Stimulated activated CD4-positive, alpha-beta T cell treated with anti-CD3 and anti-CD28 coated beads, Interleukin-15, amount 100 ng/mL, for 48 hours (primary cell): ENCODE results near the gene USP53.
"Not testable (repeated sequence)": the region's sequence is repeated elsewhere in the genome, so short reads cannot be mapped to it uniquely, and the experiment has no call there.

Experiments
- DNase-seq, 2 donors: peaks; one replicate each; pipeline ENCODE4 v3.0.0-alpha.2; 2020; ENCODE audit warnings: low read depth in 2 of 2

Gene USP53

DNA sequence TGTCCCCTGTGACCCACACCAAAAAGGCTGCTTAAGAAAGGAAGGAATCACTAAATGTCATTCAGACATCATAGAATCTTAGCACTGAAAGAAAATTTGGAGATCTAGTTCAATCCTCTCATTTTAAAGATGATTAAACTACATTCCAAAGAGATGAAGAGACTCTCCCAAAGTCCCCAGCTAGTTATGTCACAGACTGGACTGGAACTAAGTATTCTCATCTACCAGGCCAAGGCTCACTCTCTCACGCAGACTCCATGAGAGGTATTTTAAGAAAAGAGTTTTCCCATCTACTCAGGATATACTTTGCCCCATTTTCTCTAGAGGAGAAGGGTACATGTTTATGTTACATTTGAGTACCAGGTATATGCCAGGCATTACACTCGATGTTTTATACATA, 102.5 kb downstream of the USP53 start:
- no peak for DNase-seq

- DNase-seq: no peak
Observed at GRCh38 chr4:119317990-119318389, 105.5 kb downstream of the USP53 start.

DNA sequence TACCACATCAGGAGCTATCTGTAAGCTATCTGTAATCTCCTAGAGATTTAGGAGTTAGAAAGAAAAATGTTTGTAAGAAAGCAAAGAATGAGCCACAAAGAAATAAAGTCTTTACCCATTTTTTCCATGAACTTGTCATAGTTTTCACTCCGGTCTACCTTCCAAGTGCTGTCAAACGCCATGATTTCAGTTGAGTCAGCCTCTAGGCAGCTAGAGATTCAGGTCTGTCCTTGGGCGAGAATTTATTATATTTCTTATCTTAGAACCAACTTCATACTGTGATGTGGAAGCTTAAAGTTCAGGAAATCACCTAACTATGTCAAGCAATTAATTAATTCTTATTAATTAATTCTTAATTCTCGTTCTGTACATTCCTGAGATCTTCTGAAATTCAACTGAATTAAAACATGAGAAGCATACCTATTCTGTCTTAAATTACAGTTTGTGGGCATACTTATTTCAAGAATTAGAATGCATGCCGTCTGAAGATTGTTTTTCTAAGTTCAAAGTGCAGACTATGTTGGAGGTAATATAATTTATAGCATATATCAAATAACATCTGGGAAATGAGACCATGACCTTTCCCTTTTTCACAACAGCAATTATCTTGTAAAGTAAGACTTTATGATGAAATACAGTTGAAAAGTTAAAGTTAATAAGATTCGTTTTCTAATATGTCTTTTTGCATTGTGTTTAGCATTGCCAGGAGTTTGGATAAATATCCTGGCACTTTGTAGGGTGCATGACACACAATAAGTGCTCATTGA, 109.6 kb downstream of the USP53 start, which contains the start of gene FABP2:
TSS of gene FABP2 (minus strand) at position 218 of the 767 bp plus-strand sequence. CDS start at position 182, 36 bp downstream.
- no peak for DNase-seq

- no peak for DNase-seq
Observed at GRCh38 chr4:119328695-119329094, 116.2 kb downstream of the USP53 start.

- DNase-seq: no peak
Observed at GRCh38 chr4:119329835-119330620, 117.5 kb downstream of the USP53 start.

DNA sequence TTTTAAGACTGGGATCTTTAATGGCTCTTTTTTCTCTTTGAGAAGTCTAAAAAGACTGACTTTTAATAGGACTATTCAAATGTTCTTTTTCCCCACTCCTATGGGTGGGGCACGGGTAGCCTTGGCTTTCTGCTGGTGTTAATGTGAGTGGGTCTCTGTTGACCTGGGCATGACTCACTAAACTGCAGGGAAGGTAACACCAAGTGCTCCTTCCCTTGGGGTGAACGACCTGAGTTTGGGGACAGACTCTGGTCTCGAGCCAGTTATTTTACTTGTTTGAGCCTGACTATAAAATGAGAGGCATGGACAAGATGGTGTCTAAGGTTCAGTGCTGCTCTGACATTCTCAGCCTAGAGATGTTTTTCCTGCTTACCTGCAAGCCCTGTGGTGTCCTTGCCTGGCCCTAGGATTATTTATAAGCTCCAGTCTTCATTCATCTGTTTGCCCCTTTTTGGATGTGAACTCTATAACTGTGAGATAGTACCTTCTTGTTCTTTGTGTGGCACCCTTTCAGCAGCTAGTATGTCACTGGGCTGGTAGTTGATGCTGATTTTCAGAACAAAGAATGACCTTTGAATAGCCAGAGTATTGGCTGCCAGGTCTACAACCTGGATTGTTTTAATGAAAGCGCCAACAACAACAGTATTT, 123.9 kb downstream of the USP53 start:
- DNase-seq: not testable (repeated sequence)

GRCh38 chr4:119337010-119337409, 124.5 kb downstream of the USP53 start:
- DNase-seq: no peak

- not testable (repeated sequence) for DNase-seq
Observed at GRCh38 chr4:119339895-119340294, 127.4 kb downstream of the USP53 start.

DNA sequence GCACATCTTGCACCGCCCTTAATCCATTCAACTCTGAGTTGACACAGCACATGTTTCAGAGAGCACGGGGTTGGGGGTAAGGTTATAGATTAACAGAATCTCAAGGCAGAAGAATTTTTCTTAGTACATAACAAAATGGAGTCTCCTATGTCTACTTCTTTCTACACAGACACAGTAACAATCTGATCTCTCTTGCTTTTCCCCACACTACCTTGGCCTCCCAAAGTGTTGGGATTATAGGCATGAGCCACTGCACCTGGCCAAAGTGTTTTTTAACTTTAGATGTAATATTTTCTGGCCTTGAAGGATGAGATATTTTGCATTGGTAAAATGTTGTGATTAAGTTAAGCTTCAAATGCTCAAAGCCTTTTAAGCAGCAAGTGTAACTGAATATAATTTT, 130.8 kb downstream of the USP53 start:
- DNase-seq: not testable (repeated sequence)
